Adrenal gland (tissue), 5 donors: ENCODE measurements around the gene SPNS3.

Experiments used
- POLR2A ChIP-seq, 2 donors: fragments of 450-650 bp; IDR thresholded peaks; one replicate each; pipeline ENCODE4 v1.6.1; 2017; ENCODE audit warnings: antibody characterized with exemption in 2 of 2, mild to moderate bottlenecking in 2 of 2, moderate library complexity in 1 of 2
- TF ChIP-seq, protein P1 (sequence below), 6 experiments: fragments of 450-650 bp in 4 of 6; fragments of 200-600 bp in 2 of 6; sonication (generic) in 1 of 6; IDR thresholded peaks; 1 replicate in 5 of 6; 2 replicates in 1 of 6; pipeline versions ENCODE4 v1.5.1 to v1.8.0; 2016 to 2021; ENCODE audit warnings: antibody characterized with exemption in 6 of 6, mild to moderate bottlenecking in 2 of 6, moderate library complexity in 1 of 6
- donor health status: DM: no; HTN: no; CAD: no.

DNA sequence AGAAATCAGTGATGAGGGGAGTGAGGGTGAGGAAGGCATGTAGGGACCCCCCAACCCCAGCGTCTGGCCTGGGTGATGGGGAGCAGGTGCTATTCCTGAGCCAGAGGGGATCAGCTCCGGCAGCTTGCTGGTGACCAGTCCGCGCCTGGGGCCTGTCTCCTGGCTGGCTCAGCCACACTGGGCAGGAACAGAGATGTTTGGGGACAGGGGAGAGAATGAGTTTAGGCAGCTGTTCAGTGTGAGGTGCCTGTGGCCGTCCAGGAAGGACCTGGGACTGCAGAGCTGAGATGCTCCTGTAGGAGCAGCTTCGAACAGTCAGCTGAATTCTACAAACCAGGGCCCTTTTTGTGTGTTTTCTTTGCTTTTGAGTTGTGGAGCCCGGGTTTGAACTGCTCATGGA, 41.7 kb downstream of the SPNS3 start:
- TF ChIP-seq, protein P1, sequence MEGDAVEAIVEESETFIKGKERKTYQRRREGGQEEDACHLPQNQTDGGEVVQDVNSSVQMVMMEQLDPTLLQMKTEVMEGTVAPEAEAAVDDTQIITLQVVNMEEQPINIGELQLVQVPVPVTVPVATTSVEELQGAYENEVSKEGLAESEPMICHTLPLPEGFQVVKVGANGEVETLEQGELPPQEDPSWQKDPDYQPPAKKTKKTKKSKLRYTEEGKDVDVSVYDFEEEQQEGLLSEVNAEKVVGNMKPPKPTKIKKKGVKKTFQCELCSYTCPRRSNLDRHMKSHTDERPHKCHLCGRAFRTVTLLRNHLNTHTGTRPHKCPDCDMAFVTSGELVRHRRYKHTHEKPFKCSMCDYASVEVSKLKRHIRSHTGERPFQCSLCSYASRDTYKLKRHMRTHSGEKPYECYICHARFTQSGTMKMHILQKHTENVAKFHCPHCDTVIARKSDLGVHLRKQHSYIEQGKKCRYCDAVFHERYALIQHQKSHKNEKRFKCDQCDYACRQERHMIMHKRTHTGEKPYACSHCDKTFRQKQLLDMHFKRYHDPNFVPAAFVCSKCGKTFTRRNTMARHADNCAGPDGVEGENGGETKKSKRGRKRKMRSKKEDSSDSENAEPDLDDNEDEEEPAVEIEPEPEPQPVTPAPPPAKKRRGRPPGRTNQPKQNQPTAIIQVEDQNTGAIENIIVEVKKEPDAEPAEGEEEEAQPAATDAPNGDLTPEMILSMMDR (IDR thresholded peaks at IDR 0.05) = no peak
- TF ChIP-seq POLR2A (IDR thresholded peaks at IDR 0.05) = no peak
